MM.1S (cell line): ENCODE data around the gene KLF4.

Experiments
- CTCF ChIP-seq: fragments of 300-600 bp; sonication (generic); IDR thresholded peaks from 2 replicates; pipeline ENCODE4 v1.5.1; 2016; ENCODE audit warnings: antibody characterized with exemption, low read length, mixed read lengths
- EZH2 ChIP-seq: fragments of 300-600 bp; sonication (generic); optimal IDR thresholded peaks from 2 replicates; pipeline ENCODE3; 2017; ENCODE audit warnings: low read depth, mild to moderate bottlenecking, antibody characterized with exemption, low read length, mixed read lengths
- EZH2phosphoT487 ChIP-seq: fragments of 300-600 bp; sonication (generic); IDR thresholded peaks from 2 replicates; pipeline ENCODE4 v1.6.1; 2018; ENCODE audit warnings: antibody characterized with exemption, low read length

GRCh38 chr9:107487521-107488374 is 1.8 kb downstream of the KLF4 start:
- no peak for TF ChIP-seq CTCF
- no peak for TF ChIP-seq EZH2
- TF ChIP-seq EZH2phosphoT487, result no peak
